ENCODE measurements around the gene INMT.

Gene INMT

DNA sequence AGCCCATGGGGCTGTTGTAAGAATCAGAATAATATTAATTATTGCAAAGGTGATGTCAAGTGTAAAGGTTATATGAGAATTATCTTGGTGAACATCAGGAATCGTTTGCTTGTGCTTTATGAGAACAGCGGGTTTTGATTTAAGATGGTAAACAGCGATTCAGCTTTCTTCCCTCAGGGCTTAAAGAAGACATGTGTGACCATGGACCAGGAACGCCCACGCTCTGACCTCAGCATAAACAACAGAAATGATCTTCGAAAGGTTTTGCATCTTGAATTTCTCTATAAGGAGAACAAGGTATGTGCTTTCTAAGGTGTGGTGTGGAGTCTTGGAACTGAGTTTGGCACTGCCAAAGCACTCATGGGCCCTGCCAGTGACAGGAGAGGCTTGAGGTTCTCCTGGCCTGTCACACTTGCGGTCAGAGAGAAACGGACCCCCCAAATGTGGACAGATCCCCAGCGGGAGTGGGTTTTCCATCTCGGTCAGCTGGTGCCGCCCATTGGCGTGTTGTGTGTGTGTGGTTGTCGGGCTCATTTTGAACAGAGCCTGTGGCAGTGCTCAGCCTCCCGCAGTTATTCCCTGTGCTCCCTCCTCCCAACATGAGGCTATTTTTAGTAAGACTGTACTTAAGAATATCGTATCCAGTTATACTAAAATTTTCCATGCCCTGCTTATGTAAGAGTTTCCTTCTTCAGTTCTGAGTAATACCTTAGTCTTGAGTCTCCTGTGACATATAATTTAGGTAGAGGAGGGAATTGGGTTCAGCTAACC, 26.5 kb downstream of the INMT start:
- no peak for TF ChIP-seq CTCF (IDR thresholded peaks at IDR 0.05; ENCODE audit: insufficient read depth, low read depth, low read length, missing control alignments)
- DNase-seq (ENCODE audit: low read depth) = no peak

GRCh38 chr7:30779574-30779973, 27.6 kb downstream of the INMT start:
- DNase-seq (ENCODE audit: low read depth) = no peak
- TF ChIP-seq CTCF (IDR thresholded peaks at IDR 0.05; ENCODE audit: insufficient read depth, low read depth, low read length, missing control alignments) = no peak

More for the DNA sequence above, 26.5 kb downstream of the INMT start:
- H3K4me3 ChIP-seq (ENCODE audit: low read depth, low read length) = no peak overlapping the region

DNA sequence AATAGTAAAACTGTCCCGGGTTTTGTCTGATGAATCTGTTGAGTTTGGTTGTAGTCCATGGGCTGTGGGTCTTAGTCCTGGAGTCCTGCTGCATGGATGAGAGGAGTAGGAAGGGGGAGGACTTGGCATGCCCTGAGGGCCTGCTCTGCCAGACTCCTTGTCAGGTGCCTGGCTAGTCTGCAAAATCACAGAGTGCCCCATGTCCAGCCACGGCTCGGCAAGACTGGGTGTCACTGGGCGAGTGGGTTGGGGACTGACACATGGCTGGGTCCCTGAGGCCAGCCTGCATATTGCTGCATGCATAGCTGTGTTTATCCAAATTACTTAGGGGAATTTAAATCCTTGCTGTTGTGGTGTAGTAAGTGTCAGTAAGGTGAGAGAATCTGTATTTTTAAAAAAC, 29.0 kb downstream of the INMT start:
- no peak overlapping the region for H3K4me3 ChIP-seq (ENCODE audit: low read depth, low read length)
- no peak for DNase-seq (ENCODE audit: low read depth)
- no peak for TF ChIP-seq CTCF (IDR thresholded peaks at IDR 0.05; ENCODE audit: insufficient read depth, low read depth, low read length, missing control alignments)

More at GRCh38 chr7:30779574-30779973, 27.6 kb downstream of the INMT start:
- no peak overlapping the region for H3K4me3 ChIP-seq (ENCODE audit: low read depth, low read length)

GRCh38 chr7:30782690-30783089, 30.8 kb downstream of the INMT start:
- TF ChIP-seq CTCF (IDR thresholded peaks at IDR 0.05; ENCODE audit: insufficient read depth, low read depth, low read length, missing control alignments) = no peak
- H3K4me3 ChIP-seq (ENCODE audit: low read depth, low read length) = no peak overlapping the region
- no peak for DNase-seq (ENCODE audit: low read depth)

- TF ChIP-seq CTCF (IDR thresholded peaks at IDR 0.05; ENCODE audit: insufficient read depth, low read depth, low read length, missing control alignments) = no peak
- DNase-seq (ENCODE audit: low read depth) = no peak
Measured at GRCh38 chr7:30785786-30786185, 33.9 kb downstream of the INMT start.

DNA sequence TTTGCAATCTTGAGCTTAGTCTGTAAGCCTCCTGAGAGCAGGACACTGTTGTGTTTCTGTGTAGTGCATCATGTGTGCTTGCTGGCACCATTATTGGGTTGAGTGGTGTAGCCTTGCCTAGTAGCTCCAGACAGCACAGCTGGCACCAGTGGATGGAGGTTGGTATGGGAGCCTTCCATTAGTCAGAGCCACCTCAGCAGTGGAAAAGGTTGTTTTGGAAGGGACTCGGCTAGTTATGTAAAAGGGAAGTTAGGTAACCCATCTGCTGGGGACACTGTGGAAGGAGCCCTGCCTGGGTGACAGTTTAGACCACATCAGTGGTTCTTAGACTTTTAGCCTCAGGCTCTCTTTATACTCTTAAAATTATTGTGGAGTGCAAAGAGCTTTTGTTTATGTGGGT, 35.6 kb downstream of the INMT start:
- TF ChIP-seq CTCF (IDR thresholded peaks at IDR 0.05; ENCODE audit: insufficient read depth, low read depth, low read length, missing control alignments) = no peak
- H3K4me3 ChIP-seq (ENCODE audit: low read depth, low read length) = no peak overlapping the region
- DNase-seq (ENCODE audit: low read depth) = no peak

More at GRCh38 chr7:30785786-30786185, 33.9 kb downstream of the INMT start:
- no peak overlapping the region for H3K4me3 ChIP-seq (ENCODE audit: low read depth, low read length)

Measured in GM12865 (cell line).